T1000 (cell line): ENCODE results near the gene WNT2B.
A peak's percentile ranks its signal among the peaks of the same experiment; 100 is the strongest.

Experiments
- DNase-seq: peaks from one replicate; lab custom pipeline; 2025; ENCODE audit warnings: mixed read lengths; lab: John Stamatoyannopoulos, UW

Gene WNT2B

DNA sequence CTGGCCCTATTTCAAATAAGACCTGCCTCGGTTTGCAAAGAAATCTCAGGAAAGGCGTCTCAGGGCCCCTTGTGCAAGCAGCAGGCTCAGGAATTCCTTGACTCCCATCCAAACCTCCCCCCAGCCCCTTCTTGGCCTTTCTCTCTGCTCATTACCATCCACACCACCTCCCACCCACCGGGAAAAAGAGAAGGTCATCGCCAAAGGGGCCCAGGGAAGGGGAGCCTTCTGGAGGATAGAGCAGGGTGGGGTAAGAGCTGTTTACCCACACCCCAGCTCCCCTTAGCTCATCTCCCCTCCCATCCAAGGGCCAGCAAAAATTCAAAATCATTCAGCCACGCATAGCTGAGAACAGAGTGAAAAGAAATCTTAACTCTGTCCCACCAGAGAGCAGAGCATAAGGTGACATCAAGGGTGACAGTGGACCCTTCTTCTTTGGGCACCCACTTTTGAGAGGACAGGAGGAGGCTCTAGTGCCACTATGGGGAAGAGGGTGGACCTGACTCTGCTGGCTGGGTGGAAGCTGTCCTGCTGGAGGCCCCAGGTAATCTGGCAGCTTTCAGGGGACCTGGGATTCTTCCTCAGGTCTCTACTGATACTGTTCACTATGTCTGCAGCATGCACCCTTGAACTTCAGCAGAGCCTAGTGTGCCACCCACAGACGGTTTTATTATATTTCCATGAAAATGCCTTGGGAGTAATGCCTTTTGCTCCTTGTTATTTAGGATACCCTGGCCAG, 3.9 kb upstream of the WNT2B start:
- no peak for DNase-seq

DNA sequence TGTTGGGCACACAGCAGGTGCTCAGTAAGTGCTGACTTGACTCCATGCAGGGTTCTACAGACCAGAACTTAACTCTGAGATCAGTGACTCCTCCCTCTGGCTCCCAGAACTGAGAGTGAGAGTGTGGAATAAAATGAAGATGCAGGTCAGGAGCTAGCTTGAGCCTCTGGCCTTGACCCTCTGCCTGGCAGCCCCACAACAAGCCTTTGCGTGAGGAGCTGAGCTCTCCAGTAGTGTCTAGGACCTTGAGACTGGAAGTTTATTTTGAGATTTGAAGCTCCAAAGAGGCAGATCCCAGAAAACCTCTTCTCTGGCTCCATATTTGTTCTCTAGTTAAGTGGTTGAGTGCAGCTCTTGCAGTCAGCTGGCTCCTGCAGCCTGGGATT, 3.4 kb upstream of the WNT2B start:
- no peak for DNase-seq

DNA sequence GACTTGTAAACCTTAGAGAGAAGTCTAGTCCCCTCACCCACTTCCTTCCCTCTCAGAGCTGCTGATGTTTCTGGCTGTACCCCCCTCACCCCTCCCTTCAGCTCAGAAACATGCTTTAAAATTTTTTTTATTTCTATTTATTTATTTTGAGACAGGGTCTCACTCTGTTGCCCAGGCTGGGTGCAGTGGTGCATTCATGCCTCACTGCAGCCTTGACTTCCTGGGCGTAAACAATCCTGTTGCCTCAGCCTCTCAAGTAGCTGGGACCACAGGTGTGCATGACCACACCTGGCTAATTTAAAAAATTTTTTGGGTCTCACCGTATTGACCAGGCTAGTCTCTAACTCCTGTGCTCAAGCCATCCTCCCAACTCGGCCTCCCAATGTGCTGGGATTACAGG, 2.9 kb upstream of the WNT2B start:
- no peak for DNase-seq

DNA sequence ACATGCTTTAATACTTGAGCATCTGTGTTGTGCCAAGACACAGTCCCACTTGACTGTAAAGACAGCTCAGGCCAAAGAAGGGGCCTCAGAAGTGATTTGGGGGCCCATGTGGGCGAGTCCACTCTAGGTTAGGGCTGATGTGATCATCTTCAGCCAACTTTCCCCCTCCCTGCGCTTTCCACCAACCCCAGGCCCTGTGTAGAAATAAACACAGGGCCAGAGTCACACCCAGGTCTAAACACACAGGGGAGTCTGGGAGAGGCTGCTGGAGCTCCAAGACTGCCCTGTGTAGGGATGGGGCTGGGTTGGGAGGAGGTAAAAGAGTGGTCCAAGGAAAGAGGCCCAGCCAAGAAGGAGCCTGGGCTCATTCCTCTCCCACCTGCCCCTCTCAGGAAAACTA, 2.5 kb upstream of the WNT2B start:
- DNase-seq, result no peak

DNA sequence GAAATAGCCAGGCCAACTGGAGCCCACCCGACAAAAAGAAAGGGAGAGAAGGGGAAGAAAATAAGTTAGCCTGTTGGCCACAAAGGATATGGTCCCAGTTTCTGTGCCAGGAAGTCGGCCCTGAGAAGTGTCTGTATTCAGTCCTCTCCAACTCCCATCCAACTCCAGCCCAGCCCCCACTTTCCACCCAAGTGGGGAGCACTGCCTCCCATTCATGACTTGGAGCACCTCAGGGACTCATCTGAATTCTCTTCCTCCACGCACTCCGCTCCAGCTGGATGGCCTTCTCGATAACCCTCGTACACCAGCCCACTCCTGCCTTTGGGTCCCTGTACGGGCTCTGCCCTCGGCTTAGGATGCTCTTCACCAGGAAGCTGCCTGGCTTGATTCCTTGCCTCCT, 2.0 kb upstream of the WNT2B start:
- DNase-seq, result no peak

DNA sequence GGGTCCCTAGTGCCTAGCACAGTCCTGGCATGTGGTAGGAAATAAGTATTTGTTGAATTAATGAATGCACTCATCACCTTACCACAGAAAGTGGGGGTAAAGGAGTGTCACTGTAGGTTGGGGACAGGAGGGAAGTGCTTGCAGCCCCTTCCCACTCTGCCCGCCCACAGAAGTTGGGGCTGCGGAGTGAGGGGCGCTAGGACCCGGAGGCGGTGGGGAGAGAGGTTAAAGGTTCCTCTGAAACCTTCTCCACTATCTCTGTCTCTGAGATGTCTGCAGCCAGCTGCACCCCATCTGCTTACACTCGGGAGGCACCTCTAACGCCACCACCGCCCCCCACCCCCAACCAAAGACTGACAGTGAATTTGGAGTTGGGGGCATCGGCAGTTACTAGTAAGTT, 1.4 kb upstream of the WNT2B start:
- no peak for DNase-seq

DNA sequence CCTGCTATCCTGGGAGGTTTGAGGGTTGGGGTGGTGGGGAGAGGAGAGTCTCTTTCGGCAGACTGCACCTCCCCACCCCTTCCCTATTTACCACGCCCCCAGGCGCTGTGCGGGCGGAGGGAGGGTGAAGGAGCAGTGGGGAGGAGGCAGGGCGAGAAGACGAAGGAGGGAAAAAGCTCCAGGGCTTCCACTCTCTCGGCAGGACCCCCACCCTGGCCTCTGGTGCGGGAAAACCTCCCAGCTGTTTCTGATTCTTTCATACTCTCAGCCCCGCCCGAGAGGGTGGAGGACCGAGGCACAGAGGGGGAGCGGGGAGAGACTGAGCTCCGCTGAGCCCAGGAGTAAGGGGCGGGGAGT, 866 bp upstream of the WNT2B start:
- DNase-seq, result no peak

DNA sequence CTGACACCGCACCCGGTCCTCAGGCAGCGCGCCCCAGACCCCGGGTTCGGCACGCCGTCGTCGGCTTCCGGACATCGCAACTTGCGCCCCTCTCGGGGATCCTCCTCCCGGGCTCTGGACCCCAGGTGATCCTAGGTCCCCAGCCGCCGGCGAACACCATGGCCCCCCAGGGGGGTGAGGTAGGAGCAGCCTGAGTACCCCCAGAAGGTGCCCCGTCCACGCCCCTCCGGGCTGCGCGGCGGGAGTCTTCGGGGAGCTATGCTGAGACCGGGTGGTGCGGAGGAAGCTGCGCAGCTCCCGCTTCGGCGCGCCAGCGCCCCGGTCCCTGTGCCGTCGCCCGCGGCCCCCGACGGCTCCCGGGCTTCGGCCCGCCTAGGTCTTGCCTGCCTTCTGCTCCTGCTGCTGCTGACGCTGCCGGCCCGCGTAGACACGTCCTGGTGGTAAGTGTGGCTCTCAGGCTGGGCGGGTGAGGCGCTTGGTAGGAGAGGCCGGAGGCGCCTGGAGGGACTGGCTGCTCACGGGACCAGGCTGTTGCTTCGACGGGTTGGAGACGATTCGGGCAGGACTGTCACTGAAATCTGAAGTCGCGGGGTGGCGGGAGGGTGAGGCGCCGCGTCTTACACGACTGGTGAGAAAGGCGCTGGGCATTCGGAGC, 367 bp downstream of the WNT2B start:
- DNase-seq, result no peak

DNA sequence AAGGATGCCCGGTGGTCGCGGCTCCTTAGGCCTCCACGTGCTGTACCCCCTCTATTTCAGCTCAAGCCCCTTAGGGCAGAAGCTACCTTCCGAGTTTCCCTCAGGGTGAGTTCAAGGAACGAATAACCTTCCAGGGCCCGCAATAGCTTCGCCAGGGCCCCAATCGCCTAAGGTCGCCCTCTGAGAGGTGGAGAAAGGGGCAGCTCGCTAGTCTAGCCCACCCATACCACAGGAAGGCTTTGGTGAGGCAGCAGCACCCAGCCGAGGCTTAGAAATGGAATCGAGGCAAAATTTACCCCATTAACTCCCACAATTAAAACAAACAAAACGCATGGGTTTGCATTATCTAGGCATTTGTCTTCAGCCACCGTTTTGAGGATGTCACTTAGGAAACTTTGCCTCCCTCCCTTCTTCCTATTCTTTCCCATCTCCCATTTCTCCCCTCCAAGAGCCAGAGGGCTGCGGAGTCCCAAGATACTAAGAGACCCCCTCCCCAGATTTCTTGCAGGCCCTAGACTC, 954 bp downstream of the WNT2B start:
- DNase-seq, result no peak

DNA sequence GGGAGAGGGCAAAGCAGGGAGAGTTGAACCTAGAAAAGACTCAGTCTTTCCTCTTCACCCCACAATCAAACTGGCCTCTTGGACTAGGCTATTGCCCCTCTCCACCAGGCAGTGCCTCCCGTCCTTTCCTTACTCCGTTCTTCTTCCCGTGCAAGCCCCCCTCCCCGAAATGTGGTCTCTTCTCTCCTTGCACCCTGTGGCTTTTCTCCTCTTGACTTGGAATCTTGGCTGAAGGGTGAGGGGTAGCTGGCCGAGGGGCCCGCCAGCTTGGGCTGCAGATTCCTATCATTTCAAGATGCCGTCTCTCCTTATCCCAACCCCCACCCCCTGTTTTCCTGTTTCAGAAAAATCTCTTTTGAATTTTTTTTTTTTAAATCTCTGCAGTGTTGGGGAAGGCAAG, 1.6 kb downstream of the WNT2B start:
- no peak for DNase-seq

DNA sequence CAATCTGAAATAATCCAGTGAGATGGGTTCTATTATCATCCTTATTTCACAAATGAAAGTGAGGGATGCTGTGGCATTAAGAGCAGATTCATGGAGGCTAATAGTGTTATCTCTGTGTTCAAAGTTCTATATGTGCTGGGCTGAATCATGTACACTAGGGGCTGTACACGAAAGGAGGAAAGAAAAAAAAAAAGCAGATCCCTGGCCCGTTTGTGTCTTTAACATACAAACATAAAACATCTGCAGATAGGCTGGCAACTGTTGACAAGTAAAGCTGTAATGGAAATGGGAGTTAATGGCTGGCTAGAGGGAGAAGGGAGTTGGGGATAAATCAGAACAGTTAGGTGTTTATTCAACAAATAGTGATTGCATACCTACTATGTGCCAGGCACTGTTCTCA, 3.1 kb downstream of the WNT2B start:
- DNase-seq, result no peak

DNA sequence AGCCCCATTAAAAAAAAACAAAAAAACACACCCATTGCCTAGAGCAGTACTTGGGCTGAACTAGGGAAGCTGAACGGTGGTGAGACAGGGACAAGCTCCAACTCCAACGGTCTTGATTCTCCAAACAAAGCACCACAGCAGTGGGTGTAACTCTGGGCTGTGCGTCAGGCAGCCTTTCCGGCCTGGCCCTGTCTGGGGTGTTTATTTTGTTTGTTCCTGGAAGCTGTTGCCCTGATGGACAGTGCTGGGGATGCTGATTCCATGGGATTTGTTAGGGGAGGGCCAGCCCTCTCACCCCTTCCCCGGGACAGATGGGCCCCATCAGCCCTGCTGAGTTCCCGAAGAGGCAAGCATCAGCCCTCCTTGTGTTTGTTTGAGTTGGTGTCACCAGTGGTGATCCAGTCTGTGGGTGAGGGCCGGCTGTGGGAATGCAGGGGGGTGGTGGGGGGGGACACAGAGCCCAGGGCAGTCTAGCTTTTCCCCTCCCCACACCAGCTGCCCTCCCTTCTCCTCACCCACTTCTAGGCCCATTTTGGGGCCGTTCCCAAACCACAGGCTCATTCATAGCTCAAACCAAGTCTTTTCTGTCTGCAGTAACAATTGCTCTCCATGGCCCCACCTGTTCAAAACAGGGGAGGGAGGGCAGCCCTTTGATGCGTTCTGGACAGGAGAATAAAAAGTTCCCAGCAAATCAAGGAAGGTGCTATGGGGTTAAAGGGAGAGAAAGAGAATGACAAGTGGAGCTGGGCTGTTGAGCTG, 4.5 kb downstream of the WNT2B start:
- no peak for DNase-seq

DNA sequence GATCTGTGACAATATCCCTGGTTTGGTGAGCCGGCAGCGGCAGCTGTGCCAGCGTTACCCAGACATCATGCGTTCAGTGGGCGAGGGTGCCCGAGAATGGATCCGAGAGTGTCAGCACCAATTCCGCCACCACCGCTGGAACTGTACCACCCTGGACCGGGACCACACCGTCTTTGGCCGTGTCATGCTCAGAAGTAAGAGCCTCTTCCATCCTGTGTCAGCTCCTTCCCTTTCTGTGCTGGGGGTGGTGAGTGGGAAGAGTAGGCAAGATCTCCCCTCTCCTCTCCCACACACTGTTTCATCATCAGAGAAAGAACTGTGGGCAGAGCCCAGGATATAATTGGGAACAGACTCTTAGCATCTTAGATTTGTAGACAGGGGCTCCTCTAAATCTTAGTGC, 6.1 kb downstream of the WNT2B start:
- DNase-seq, result no peak

DNA sequence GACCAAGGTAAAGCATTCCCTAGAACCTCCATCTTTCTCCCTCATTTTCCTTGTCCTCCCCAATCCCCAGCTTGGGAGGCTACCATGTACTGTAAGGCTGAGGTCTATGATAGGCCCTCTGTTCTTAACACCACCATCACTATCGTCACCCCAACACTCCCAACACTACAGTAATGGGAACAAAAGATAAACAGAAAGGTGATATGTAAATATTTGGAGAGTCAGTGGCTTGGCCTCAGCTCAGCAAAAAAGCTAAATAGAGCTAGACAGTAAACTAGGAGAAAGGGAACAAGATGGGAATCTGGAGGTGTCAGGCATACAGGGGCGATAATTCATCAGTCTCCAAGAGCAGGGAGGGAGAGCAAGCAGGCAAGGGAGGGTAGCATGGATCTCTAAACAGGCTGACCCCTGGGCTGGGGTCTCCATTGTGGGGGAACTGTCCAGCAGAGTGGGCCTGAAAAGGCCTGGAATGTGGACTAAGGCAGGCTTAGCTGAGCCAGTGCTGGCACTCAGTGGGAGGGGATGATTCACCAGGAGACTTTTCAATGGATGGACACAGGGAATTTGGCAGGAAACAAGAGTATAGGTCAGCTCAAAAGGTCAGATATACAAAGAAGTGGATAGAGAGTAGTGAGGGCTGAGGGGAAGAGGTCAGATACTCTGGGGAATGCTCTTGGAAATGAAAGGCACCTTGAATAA, 6.7 kb downstream of the WNT2B start:
- no peak for DNase-seq

DNA sequence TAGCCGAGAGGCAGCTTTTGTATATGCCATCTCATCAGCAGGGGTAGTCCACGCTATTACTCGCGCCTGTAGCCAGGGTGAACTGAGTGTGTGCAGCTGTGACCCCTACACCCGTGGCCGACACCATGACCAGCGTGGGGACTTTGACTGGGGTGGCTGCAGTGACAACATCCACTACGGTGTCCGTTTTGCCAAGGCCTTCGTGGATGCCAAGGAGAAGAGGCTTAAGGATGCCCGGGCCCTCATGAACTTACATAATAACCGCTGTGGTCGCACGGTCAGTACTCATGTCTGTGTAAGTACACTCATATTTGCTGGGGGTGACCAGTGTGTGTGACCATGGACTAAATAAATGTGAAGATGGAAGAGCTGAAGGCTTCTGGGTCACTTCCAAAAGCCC, 7.4 kb downstream of the WNT2B start:
- no peak for DNase-seq

DNA sequence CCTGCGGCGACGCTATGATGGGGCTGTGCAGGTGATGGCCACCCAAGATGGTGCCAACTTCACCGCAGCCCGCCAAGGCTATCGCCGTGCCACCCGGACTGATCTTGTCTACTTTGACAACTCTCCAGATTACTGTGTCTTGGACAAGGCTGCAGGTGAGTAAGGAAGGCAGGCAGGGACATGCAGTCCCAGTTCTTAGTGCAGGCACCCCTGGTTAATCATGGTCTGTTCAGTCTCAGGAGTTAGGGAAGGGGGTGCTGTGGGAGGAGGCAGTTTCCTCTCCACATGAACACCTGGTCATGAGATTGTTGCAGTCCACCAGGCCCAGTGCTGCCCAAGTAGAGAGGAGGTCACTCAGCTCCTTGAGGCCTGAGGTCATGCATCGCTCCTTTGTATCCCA, 8.5 kb downstream of the WNT2B start:
- no peak for DNase-seq

DNA sequence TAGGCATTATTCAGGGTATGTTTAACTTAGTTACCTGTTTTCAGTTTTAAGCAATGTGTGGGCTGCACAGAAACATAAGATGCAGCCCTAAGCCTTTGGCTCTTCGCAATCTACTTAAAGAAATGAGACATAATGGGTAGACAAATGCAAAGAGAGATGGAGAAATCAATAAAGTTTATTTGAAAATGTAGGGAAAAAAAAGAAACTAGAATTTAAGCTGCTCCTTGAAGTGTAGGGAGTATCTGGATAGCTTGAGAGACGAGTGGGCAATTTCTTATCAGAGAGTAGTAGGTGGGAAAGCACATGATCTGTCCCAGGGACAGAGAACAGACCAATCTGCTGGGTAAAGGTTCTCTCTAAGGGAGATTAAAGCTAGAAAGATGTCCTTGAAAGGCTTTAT, 8.9 kb downstream of the WNT2B start:
- no peak for DNase-seq

DNA sequence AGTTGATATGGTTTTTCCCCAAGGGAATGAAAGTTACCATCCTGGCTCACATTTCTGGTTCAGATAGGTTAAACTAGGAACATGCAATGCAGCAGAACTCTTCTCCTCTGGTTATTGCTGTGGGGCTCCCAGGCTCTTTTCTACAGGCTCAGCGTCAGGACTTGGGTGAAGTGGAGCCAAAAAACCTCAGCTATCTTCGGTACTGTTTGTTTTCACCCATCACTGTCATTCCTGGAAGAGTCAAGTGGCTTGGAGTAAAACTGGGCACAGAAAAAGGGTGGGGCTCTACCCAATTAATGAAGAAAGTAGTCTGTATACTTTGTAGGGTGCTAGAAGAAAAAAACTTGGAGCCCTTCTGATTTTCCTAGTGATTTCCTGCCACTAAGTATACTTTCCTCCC, 9.4 kb downstream of the WNT2B start:
- DNase-seq, result no peak

DNA sequence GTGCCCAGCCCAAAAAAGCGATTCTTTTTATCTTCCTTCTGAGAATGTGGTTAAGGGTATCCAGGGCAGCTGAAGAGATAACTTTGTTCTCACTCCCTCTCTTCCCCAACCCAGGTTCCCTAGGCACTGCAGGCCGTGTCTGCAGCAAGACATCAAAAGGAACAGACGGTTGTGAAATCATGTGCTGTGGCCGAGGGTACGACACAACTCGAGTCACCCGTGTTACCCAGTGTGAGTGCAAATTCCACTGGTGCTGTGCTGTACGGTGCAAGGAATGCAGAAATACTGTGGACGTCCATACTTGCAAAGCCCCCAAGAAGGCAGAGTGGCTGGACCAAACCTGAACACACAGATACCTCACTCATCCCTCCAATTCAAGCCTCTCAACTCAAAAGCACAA, 11.4 kb downstream of the WNT2B start:
- no peak for DNase-seq

DNA sequence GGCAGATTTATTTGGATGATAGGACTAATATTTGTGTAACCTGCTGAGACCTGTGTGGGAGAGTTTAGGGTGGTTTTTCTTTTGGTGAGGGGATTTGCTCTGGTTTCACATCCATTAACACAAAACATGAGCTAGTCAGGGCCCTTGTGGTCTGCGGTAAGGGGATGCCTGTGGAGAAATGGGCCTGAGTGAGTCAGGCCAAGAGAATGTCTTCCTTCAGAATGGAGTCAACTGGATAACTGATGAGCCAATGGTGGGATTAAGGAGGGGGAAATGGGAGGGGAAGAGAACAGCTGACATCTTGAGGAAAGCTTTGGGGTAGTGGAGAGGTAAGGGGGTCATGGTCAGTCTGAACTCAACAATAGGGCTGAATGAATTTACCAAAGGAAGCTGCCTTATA, 13.9 kb downstream of the WNT2B start:
- DNase-seq, result peak; percentile 69

DNA sequence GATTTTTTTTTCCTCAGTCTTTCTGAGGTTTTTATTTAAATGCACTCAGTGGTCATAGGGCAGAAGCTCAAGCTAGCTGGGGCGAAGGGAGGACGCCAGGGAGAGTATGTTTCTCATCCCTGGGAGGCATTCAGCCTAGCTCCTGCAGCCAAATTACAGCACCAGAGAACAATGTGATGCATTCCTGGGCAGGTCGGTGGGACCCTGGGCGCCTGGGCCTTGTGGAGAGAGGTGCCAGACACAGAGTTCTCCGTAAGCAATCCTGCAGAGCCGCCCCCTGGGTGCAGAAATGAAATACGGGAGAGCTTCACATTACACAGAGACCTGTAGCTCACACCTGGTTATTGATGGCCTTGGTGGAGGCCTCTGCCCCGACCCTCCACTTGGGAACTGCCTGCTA, 15.5 kb downstream of the WNT2B start:
- no peak for DNase-seq

DNA sequence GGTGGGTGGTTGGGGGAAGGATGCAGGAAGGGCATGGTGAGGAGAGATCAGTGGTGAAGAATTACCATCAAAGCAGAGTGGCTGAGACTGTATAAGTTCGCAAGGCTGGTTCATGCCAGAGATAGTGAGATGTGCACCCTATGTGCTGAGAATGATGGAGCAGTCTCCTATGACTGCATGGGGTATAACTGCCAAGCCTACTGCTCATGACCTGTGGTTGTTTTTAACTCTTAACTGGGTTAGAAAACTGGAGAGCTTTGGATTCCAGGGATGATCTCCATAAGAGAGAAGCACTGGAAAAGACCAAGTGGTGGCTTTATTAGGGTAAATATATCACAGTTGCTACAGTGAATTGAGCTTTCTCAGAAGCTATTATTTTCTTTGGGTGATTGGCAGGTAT, 16.2 kb downstream of the WNT2B start:
- DNase-seq, result no peak
